H9 (cell line): ENCODE data around the gene RUSC2. TPM values are rescaled to one million over a fixed set of nuclear protein-coding genes. Genes with fewer than 3 reads are reported as not detected.

Source experiments
- DNase-seq: peaks from one replicate; pipeline ENCODE4 v3.0.0-alpha.2; 2017
- H2AFZ ChIP-seq: one replicate; pipeline ENCODE4 v1.6.1; 2013; ENCODE audit warnings: mild to moderate bottlenecking, low read length, control low read depth, moderate library complexity
- H2AK5ac ChIP-seq: 2 replicates; pipeline ENCODE4 v1.6.1; 2013; ENCODE audit warnings: low read length, control low read depth, mixed read lengths; ENCODE audit not compliant: insufficient read length
- H2BK120ac ChIP-seq: one replicate; pipeline ENCODE4 v1.6.1; 2013; ENCODE audit warnings: low read depth, mild to moderate bottlenecking, low read length, control low read depth, inconsistent platforms; ENCODE audit not compliant: poor library complexity, severe bottlenecking
- H2BK12ac ChIP-seq: 2 replicates; pipeline ENCODE4 v1.6.1; 2013; ENCODE audit warnings: low read length, control low read depth, mixed read lengths, low read depth; ENCODE audit not compliant: insufficient read length
- H2BK15ac ChIP-seq: 2 replicates; pipeline ENCODE4 v1.6.1; 2013; ENCODE audit warnings: low read depth, low read length, control low read depth
- H2BK20ac ChIP-seq: one replicate; pipeline ENCODE4 v1.6.1; 2013; ENCODE audit warnings: low read depth, mild to moderate bottlenecking, low read length, control low read depth, inconsistent platforms; ENCODE audit not compliant: poor library complexity, severe bottlenecking
- H2BK5ac ChIP-seq: 2 replicates; pipeline ENCODE4 v1.6.1; 2013; ENCODE audit warnings: low read length, control low read depth, mixed read lengths; ENCODE audit not compliant: insufficient read length
- H3K14ac ChIP-seq: 2 replicates; pipeline ENCODE4 v1.6.1; 2013; ENCODE audit warnings: low read length, control low read depth; ENCODE audit not compliant: insufficient read depth
- H3K18ac ChIP-seq: 2 replicates; pipeline ENCODE4 v1.6.1; 2013; ENCODE audit warnings: low read depth, mild to moderate bottlenecking, mixed read lengths, low read length, control low read depth; ENCODE audit not compliant: insufficient read length
- H3K23ac ChIP-seq: 2 replicates; pipeline ENCODE4 v1.6.1; 2013; ENCODE audit warnings: low read length, control low read depth, mixed read lengths, low read depth; ENCODE audit not compliant: insufficient read length
- H3K23me2 ChIP-seq: 2 replicates; pipeline ENCODE4 v1.6.1; 2013; ENCODE audit warnings: low read depth, mild to moderate bottlenecking, mixed read lengths, low read length, control low read depth; ENCODE audit not compliant: insufficient read length, poor library complexity, severe bottlenecking
- H3K27ac ChIP-seq: 2 replicates; pipeline ENCODE4 v1.5.1; 2013; ENCODE audit warnings: low read length, control low read depth, mixed read lengths, low read depth; ENCODE audit not compliant: insufficient read length
- H3K27me3 ChIP-seq: 2 replicates; pipeline ENCODE4 v1.6.1; 2013; ENCODE audit warnings: low read length, control low read depth, inconsistent platforms; ENCODE audit not compliant: insufficient read depth
- H3K4ac ChIP-seq: 2 replicates; pipeline ENCODE4 v1.6.1; 2013; ENCODE audit warnings: low read depth, mild to moderate bottlenecking, control low read depth, inconsistent platforms, low read length, moderate library complexity
- H3K4me1 ChIP-seq: 2 replicates; pipeline ENCODE4 v1.6.1; 2013; ENCODE audit warnings: low read length, control low read depth, inconsistent platforms; ENCODE audit not compliant: insufficient read depth
- H3K4me2 ChIP-seq: 2 replicates; pipeline ENCODE4 v1.6.1; 2013; ENCODE audit warnings: low read length, control low read depth, mixed read lengths; ENCODE audit not compliant: insufficient read length, insufficient read depth
- H3K56ac ChIP-seq: 2 replicates; pipeline ENCODE4 v1.6.1; 2013; ENCODE audit warnings: low read depth, mild to moderate bottlenecking, mixed read lengths, low read length, control low read depth; ENCODE audit not compliant: insufficient read length
- H3K79me1 ChIP-seq: 2 replicates; pipeline ENCODE4 v1.6.1; 2013; ENCODE audit warnings: low read depth, mild to moderate bottlenecking, moderate library complexity, low read length, control low read depth, inconsistent platforms; ENCODE audit not compliant: insufficient read depth, poor library complexity, severe bottlenecking
- H3K79me2 ChIP-seq: 2 replicates; pipeline ENCODE4 v1.6.1; 2013; ENCODE audit warnings: low read length, control low read depth, inconsistent platforms; ENCODE audit not compliant: insufficient read depth
- H3K9ac ChIP-seq: 2 replicates; pipeline ENCODE4 v1.6.1; 2013; ENCODE audit warnings: low read length, control low read depth, mixed read lengths; ENCODE audit not compliant: insufficient read length; ENCODE audit errors: extremely low read depth
- H3K9me3 ChIP-seq: one replicate; pipeline ENCODE4 v1.6.1; 2013; ENCODE audit warnings: low read depth, low read length, inconsistent platforms; ENCODE audit not compliant: control insufficient read depth
- H3T11ph ChIP-seq: one replicate; pipeline ENCODE4 v1.6.1; 2013; ENCODE audit warnings: mild to moderate bottlenecking, low read length, control low read depth, inconsistent platforms
- H4K20me1 ChIP-seq: one replicate; pipeline ENCODE4 v1.6.1; 2013; ENCODE audit not compliant: control insufficient read depth, insufficient read length, insufficient read depth
- H4K5ac ChIP-seq: 2 replicates; pipeline ENCODE4 v1.6.1; 2013; ENCODE audit warnings: low read depth, mild to moderate bottlenecking, mixed read lengths, low read length, control low read depth; ENCODE audit not compliant: insufficient read length
- H4K8ac ChIP-seq: replicated peaks from 2 replicates; pipeline ENCODE4 v1.6.1; 2013; ENCODE audit warnings: low read length, control low read depth, mixed read lengths, low read depth; ENCODE audit not compliant: insufficient read length
- H4K91ac ChIP-seq: 2 replicates; pipeline ENCODE4 v1.6.1; 2013; ENCODE audit warnings: low read depth, mild to moderate bottlenecking, moderate library complexity, mixed read lengths, low read length, control low read depth; ENCODE audit not compliant: insufficient read length
- H3K27ac Mint-ChIP-seq, 3 experiments: 2 replicates in 2 of 3; 3 replicates in 1 of 3; pipeline ENCODE4 v1.8.0; 2020 to 2021; ENCODE audit warnings: mixed read lengths in 3 of 3, mild to moderate bottlenecking in 1 of 3, moderate library complexity in 1 of 3
- H3K27me3 Mint-ChIP-seq: 2 replicates; pipeline ENCODE4 v1.8.0; 2021; ENCODE audit warnings: low read depth, mild to moderate bottlenecking, moderate library complexity, mixed read lengths
- H3K36me3 Mint-ChIP-seq, 3 experiments: 2 replicates in 2 of 3; 3 replicates in 1 of 3; pipeline ENCODE4 v1.8.0; 2020 to 2021; ENCODE audit warnings: low read depth in 3 of 3, mixed read lengths in 3 of 3; ENCODE audit not compliant: insufficient read depth in 1 of 3
- H3K4me1 Mint-ChIP-seq, 2 experiments: 2 replicates each; pipeline ENCODE4 v1.8.0; 2020; ENCODE audit warnings: mixed read lengths in 2 of 2
- H3K4me3 Mint-ChIP-seq, 2 experiments: 2 replicates in 1 of 2; 3 replicates in 1 of 2; pipeline ENCODE4 v1.8.0; 2020 to 2021; ENCODE audit warnings: mild to moderate bottlenecking in 2 of 2, mixed read lengths in 2 of 2, moderate library complexity in 1 of 2
- H3K9me3 Mint-ChIP-seq, 2 experiments: 2 replicates in 1 of 2; 3 replicates in 1 of 2; pipeline ENCODE4 v1.8.0; 2020; ENCODE audit warnings: mild to moderate bottlenecking in 2 of 2, mixed read lengths in 2 of 2, moderate library complexity in 1 of 2
- WGBS: extraction: QIAGEN DNeasy Blood & Tissue Kit; methylation state at CpG from one replicate; pipeline ENCODE4 v1.1.7; 2013; ENCODE audit warnings: missing lambda C conversion rate, low lambda C conversion rate, mixed read lengths; ENCODE audit not compliant: insufficient read length; ENCODE audit errors: extremely low coverage; 5-methylcytosine and 5-hydroxymethylcytosine counted together
- total RNA-seq: library from RNA; stranded (reverse); gene quantifications from 2 replicates; pipeline ENCODE4 v1.2.1, GENCODE V29; 2021
- TF ChIP-seq, protein P1 (sequence below): fragments of 200-600 bp; sonication (generic); conservative IDR thresholded peaks from 3 replicates; pipeline ENCODE4 v1.8.0; 2021; ENCODE audit warnings: antibody characterized with exemption, mild to moderate bottlenecking

RUSC2 gene
- total RNA-seq, 1 experiment from 2014 or later: 6.3 TPM

- Histone ChIP-seq H3K79me2 (no peaks in the 10 kb centered on the region), H3K4me2 (no peak overlapping the region), H2BK20ac (no peak overlapping the region), H3K18ac (no peak overlapping the region), H3K23me2 (no peaks in the 10 kb centered on the region), H4K5ac (no peak overlapping the region), H3K23ac (no peak overlapping the region), H2BK15ac (no peak overlapping the region), H3K27me3 (no peaks in the 10 kb centered on the region), H2BK120ac (no peak overlapping the region), H3K9me3 (no peaks in the 10 kb centered on the region), H2AK5ac (no peak overlapping the region), H3K4ac (no peak overlapping the region), H3K27ac (no peak overlapping the region), H2BK5ac (no peak overlapping the region), H2BK12ac (no peak overlapping the region), H2AFZ (no peak overlapping the region), H4K91ac (no peak overlapping the region), H4K8ac (no peak overlapping the region), H3K79me1 (no peaks in the 10 kb centered on the region), H3K56ac (no peak overlapping the region), H3K9ac (no peak overlapping the region), H3K14ac (no peak overlapping the region), H3K4me1 (no peaks in the 10 kb centered on the region), H3T11ph (no peak overlapping the region), H4K20me1 (no peaks in the 10 kb centered on the region)
- Mint-ChIP-seq H3K27me3 (no peaks in the 10 kb centered on the region), H3K4me3 (no peak overlapping the region), H3K4me1 (no peaks in the 10 kb centered on the region), H3K36me3 (peaks cover 3 to 9% (median 4%) of the 10 kb centered on the region in 3 experiments; a peak in 6 of 7 replicates), H3K9me3 (peaks cover 13 to 15% of the 10 kb centered on the region in 2 experiments), H3K27ac (no peak overlapping the region)
- DNase-seq: no peak
- no CpG with 5 or more reads among the region's 2 CpGs for WGBS
- TF ChIP-seq, protein P1, sequence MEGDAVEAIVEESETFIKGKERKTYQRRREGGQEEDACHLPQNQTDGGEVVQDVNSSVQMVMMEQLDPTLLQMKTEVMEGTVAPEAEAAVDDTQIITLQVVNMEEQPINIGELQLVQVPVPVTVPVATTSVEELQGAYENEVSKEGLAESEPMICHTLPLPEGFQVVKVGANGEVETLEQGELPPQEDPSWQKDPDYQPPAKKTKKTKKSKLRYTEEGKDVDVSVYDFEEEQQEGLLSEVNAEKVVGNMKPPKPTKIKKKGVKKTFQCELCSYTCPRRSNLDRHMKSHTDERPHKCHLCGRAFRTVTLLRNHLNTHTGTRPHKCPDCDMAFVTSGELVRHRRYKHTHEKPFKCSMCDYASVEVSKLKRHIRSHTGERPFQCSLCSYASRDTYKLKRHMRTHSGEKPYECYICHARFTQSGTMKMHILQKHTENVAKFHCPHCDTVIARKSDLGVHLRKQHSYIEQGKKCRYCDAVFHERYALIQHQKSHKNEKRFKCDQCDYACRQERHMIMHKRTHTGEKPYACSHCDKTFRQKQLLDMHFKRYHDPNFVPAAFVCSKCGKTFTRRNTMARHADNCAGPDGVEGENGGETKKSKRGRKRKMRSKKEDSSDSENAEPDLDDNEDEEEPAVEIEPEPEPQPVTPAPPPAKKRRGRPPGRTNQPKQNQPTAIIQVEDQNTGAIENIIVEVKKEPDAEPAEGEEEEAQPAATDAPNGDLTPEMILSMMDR: no peak
Observed at GRCh38 chr9:35499701-35500030, 9.8 kb downstream of the RUSC2 start.
